Thoracic aorta (tissue), 2 donors: Measurements from ENCODE around the gene MAP3K13. TPM values are rescaled to one million over a fixed set of nuclear protein-coding genes. Genes with fewer than 3 reads are reported as not detected.
"Not testable (repeated sequence)": the region's sequence is repeated elsewhere in the genome, so short reads cannot be mapped to it uniquely, and the experiment has no call there.

Experiments
- ATAC-seq: fragments of 150-250 bp; one replicate; pipeline ENCODE4 v1.8.0; 2017; ENCODE audit warnings: low read depth; ENCODE audit not compliant: insufficient number of reproducible peaks, low FRiP score
- DNase-seq: peaks from one replicate; pipeline ENCODE4 v3.0.0-alpha.2; 2020; ENCODE audit warnings: low spot score
- H3K27ac ChIP-seq, 2 donors: fragments of 200-600 bp; sonication (generic); 1 replicate in 1 of 2; 2 replicates in 1 of 2; pipeline ENCODE4 v1.5.1; 2016; ENCODE audit warnings: mild to moderate bottlenecking in 2 of 2, moderate library complexity in 2 of 2
- H3K27me3 ChIP-seq: fragments of 200-600 bp; sonication (generic); replicated peaks from 2 replicates; pipeline ENCODE4 v1.6.0; 2016; ENCODE audit warnings: mild to moderate bottlenecking; ENCODE audit not compliant: insufficient read depth
- H3K36me3 ChIP-seq: fragments of 200-600 bp; sonication (generic); one replicate; pipeline ENCODE4 v1.5.1; 2016
- H3K4me1 ChIP-seq, 2 donors: fragments of 200-600 bp; sonication (generic); 1 replicate in 1 of 2; 2 replicates in 1 of 2; pipeline versions ENCODE4 v1.5.1 to v1.6.0; 2016; ENCODE audit warnings: low read depth in 2 of 2, mild to moderate bottlenecking in 1 of 2; ENCODE audit not compliant: control insufficient read depth in 1 of 2
- H3K4me3 ChIP-seq: fragments of 200-600 bp; sonication (generic); 2 replicates; pipeline ENCODE4 v1.5.1; 2016; ENCODE audit warnings: mild to moderate bottlenecking
- H3K9me3 ChIP-seq: fragments of 200-600 bp; sonication (generic); 2 replicates; pipeline ENCODE4 v1.5.1; 2016
- total RNA-seq, 2 donors: library from RNA; depleted of rRNA; stranded (reverse); fragments of >200 nt; gene quantifications; one replicate each; pipeline versions ENCODE4 v1.1.0 to v1.2.3, GENCODE V29; 2016
- TF ChIP-seq, protein P1 (sequence below): fragments of 200-600 bp; sonication (generic); IDR thresholded peaks from one replicate; pipeline ENCODE4 v1.5.1; 2019; ENCODE audit warnings: antibody characterized with exemption

MAP3K13 gene
- total RNA-seq, 2 donors from 2014 or later = 17.3 to 21.9 TPM

DNA sequence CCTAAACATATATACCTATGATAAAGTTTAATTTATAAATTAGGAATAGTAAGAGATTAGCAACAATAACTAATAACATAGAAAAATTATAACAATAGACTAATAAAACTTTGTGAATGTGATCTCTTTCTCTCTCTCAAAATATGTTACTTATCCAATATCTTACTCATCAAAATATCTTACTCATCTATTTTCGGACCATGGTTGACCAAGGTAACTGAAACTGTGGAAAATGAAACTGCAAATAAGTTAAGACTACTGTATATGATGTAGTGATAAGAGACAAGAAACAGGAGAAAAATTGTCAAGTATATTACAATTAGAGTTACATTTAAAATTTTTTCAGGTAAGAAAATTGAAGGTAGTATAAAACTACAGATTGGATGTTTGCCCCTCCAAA, 19.2 kb downstream of the MAP3K13 start:
- DNase-seq (no peak), ATAC-seq (no peak)
- no peaks in the 10 kb centered on the region for H3K4me1 ChIP-seq
- H3K27me3 ChIP-seq = no peaks in the 10 kb centered on the region
- H3K27ac ChIP-seq = no peak overlapping the region
- TF ChIP-seq, protein P1, sequence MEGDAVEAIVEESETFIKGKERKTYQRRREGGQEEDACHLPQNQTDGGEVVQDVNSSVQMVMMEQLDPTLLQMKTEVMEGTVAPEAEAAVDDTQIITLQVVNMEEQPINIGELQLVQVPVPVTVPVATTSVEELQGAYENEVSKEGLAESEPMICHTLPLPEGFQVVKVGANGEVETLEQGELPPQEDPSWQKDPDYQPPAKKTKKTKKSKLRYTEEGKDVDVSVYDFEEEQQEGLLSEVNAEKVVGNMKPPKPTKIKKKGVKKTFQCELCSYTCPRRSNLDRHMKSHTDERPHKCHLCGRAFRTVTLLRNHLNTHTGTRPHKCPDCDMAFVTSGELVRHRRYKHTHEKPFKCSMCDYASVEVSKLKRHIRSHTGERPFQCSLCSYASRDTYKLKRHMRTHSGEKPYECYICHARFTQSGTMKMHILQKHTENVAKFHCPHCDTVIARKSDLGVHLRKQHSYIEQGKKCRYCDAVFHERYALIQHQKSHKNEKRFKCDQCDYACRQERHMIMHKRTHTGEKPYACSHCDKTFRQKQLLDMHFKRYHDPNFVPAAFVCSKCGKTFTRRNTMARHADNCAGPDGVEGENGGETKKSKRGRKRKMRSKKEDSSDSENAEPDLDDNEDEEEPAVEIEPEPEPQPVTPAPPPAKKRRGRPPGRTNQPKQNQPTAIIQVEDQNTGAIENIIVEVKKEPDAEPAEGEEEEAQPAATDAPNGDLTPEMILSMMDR = no peak
- no peaks in the 10 kb centered on the region for H3K36me3 ChIP-seq
- no peak overlapping the region for H3K4me3 ChIP-seq
- no peaks in the 10 kb centered on the region for H3K9me3 ChIP-seq

GRCh38 chr3:185386515-185386914, 23.6 kb downstream of the MAP3K13 start:
- ATAC-seq, DNase-seq, H3K27me3 ChIP-seq, H3K9me3 ChIP-seq, H3K27ac ChIP-seq, H3K36me3 ChIP-seq, H3K4me3 ChIP-seq, H3K4me1 ChIP-seq: not testable (repeated sequence)

GRCh38 chr3:185387646-185388045, 24.7 kb downstream of the MAP3K13 start:
- Histone ChIP-seq H3K36me3 (no peaks in the 10 kb centered on the region), H3K27me3 (no peaks in the 10 kb centered on the region), H3K4me1 (no peaks in the 10 kb centered on the region), H3K4me3 (no peak overlapping the region), H3K27ac (no peak overlapping the region), H3K9me3 (no peaks in the 10 kb centered on the region)
- TF ChIP-seq, protein P1 = no peak
- DNase-seq (no peak), ATAC-seq (no peak)

DNA sequence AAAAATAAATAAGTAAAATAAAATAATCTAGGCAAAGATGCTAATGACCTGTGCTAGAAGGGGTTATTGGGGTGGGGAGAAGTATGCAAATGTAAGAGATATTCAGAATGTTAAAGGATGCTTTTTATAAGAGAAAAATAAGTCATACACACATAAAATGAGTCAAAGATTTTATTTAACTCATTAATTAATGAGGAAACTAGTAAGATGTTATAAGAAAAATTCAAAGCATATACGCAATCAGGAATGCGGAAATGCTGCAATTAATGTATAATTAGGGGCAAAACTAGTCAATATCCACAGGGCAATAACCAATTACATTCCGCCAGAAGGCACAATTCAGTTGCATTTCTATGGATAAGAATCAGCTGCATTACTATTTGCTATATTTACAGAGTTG, 30.1 kb downstream of the MAP3K13 start:
- DNase-seq (no peak), ATAC-seq (no peak)
- Histone ChIP-seq H3K4me3 (no peak overlapping the region), H3K36me3 (no peaks in the 10 kb centered on the region), H3K27me3 (no peaks in the 10 kb centered on the region), H3K9me3 (no peaks in the 10 kb centered on the region), H3K27ac (no peak overlapping the region), H3K4me1 (no peaks in the 10 kb centered on the region)
- TF ChIP-seq, protein P1 = no peak

- no peak for ATAC-seq
- Histone ChIP-seq H3K36me3 (no peaks in the 10 kb centered on the region), H3K9me3 (no peaks in the 10 kb centered on the region), H3K27me3 (no peaks in the 10 kb centered on the region), H3K27ac (no peak overlapping the region), H3K4me3 (no peak overlapping the region), H3K4me1 (no peaks in the 10 kb centered on the region)
- TF ChIP-seq, protein P1 = no peak
- no peak for DNase-seq
Observed at GRCh38 chr3:185397676-185398075, 34.7 kb downstream of the MAP3K13 start.
